ENCODE measurements around the gene NPDC1. TPM values are rescaled to one million over a fixed set of nuclear protein-coding genes. Genes with fewer than 3 reads are reported as not detected.
A peak's percentile ranks its signal among the peaks of the same experiment; 100 is the strongest.

Gene NPDC1
- total and polyA plus RNA-seq, 4 donors: 2.7 to 14.5 (median 7.3) TPM

DNA sequence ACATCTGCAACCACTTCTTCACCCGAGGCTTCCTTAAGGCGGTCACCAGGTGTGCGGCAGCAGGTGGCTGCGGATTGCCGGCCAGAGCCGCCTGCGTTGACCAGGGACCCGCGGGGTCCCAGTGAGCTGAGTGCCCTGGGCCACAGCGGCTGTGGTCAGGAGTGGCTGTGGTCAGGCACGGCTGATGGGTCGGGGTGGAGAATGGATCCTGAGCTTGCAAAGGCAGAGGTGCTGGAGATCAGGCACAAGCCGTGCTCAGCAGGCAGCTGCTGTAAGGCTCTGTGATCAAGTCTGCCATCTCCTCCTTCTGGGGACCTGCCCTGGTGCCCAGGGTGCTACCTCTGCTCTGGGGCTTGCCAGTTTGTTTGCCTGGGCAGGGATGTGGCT is 33.4 kb upstream of the NPDC1 start:
- TF ChIP-seq TAF1 (conservative IDR thresholded peaks at IDR 0.05) (no peak), GABPA (IDR thresholded peaks at IDR 0.05 in 1 of 2, conservative IDR thresholded peaks at IDR 0.05 in 1 of 2) (no peak), YY1 (IDR thresholded peaks at IDR 0.05) (no peak), NR2F2 (IDR thresholded peaks at IDR 0.05) (no peak), FOXA2 (IDR thresholded peaks at IDR 0.05) (no peak), HNF4A (conservative IDR thresholded peaks at IDR 0.05) (no peak), JUND (IDR thresholded peaks at IDR 0.05) (no peak), RXRA (IDR thresholded peaks at IDR 0.05) (no peak), SP1 (IDR thresholded peaks at IDR 0.05) (no peak), HNF4G (IDR thresholded peaks at IDR 0.05) (no peak), RAD21 (IDR thresholded peaks at IDR 0.05) (no peak)
- TF ChIP-seq, protein P1, sequence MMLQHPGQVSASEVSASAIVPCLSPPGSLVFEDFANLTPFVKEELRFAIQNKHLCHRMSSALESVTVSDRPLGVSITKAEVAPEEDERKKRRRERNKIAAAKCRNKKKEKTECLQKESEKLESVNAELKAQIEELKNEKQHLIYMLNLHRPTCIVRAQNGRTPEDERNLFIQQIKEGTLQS (IDR thresholded peaks at IDR 0.05): no peak
- TF ChIP-seq, protein P2, sequence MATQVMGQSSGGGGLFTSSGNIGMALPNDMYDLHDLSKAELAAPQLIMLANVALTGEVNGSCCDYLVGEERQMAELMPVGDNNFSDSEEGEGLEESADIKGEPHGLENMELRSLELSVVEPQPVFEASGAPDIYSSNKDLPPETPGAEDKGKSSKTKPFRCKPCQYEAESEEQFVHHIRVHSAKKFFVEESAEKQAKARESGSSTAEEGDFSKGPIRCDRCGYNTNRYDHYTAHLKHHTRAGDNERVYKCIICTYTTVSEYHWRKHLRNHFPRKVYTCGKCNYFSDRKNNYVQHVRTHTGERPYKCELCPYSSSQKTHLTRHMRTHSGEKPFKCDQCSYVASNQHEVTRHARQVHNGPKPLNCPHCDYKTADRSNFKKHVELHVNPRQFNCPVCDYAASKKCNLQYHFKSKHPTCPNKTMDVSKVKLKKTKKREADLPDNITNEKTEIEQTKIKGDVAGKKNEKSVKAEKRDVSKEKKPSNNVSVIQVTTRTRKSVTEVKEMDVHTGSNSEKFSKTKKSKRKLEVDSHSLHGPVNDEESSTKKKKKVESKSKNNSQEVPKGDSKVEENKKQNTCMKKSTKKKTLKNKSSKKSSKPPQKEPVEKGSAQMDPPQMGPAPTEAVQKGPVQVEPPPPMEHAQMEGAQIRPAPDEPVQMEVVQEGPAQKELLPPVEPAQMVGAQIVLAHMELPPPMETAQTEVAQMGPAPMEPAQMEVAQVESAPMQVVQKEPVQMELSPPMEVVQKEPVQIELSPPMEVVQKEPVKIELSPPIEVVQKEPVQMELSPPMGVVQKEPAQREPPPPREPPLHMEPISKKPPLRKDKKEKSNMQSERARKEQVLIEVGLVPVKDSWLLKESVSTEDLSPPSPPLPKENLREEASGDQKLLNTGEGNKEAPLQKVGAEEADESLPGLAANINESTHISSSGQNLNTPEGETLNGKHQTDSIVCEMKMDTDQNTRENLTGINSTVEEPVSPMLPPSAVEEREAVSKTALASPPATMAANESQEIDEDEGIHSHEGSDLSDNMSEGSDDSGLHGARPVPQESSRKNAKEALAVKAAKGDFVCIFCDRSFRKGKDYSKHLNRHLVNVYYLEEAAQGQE (IDR thresholded peaks at IDR 0.05): no peak
- TF ChIP-seq, protein P3, sequence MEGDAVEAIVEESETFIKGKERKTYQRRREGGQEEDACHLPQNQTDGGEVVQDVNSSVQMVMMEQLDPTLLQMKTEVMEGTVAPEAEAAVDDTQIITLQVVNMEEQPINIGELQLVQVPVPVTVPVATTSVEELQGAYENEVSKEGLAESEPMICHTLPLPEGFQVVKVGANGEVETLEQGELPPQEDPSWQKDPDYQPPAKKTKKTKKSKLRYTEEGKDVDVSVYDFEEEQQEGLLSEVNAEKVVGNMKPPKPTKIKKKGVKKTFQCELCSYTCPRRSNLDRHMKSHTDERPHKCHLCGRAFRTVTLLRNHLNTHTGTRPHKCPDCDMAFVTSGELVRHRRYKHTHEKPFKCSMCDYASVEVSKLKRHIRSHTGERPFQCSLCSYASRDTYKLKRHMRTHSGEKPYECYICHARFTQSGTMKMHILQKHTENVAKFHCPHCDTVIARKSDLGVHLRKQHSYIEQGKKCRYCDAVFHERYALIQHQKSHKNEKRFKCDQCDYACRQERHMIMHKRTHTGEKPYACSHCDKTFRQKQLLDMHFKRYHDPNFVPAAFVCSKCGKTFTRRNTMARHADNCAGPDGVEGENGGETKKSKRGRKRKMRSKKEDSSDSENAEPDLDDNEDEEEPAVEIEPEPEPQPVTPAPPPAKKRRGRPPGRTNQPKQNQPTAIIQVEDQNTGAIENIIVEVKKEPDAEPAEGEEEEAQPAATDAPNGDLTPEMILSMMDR (IDR thresholded peaks at IDR 0.05; ENCODE audit: low read depth, low read length, missing input control): no peak
- TF ChIP-seq, protein P4, sequence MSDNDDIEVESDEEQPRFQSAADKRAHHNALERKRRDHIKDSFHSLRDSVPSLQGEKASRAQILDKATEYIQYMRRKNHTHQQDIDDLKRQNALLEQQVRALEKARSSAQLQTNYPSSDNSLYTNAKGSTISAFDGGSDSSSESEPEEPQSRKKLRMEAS (IDR thresholded peaks at IDR 0.05): no peak
- no peak overlapping the region for H3K4me3 ChIP-seq (ENCODE audit: low read depth in 1 of 3, low read length in 3 of 3)
- no peak overlapping the region for H3K27ac ChIP-seq (ENCODE audit: low read depth in 1 of 2, low read length in 2 of 2)
- H3K36me3 ChIP-seq (ENCODE audit: control insufficient read depth in 4 of 4, insufficient read depth in 3 of 4, low read depth in 1 of 4, low read length in 3 of 4): peaks cover 0 to 2% (median 0%) of the 10 kb centered on the region in 4 donors
- H3K9me3 ChIP-seq (ENCODE audit: control insufficient read depth in 4 of 4, low read length in 3 of 4): no peaks in the 10 kb centered on the region
- WGBS: 59% methylated on average over 13 of the region's 13 CpGs
- DNase-seq (ENCODE audit: low spot score): no peak
- H3K4me1 ChIP-seq (ENCODE audit: control insufficient read depth in 4 of 4, insufficient read depth in 4 of 4, low read length in 3 of 4): peaks cover 0 to 15% (median 12%) of the 10 kb centered on the region in 4 donors
- peaks cover 0 to 6% (median 3%) of the 10 kb centered on the region in 4 donors for H3K27me3 ChIP-seq (ENCODE audit: control insufficient read depth in 4 of 4, insufficient read depth in 4 of 4, low read length in 3 of 4)
- H3K9ac ChIP-seq (ENCODE audit: low read depth in 1 of 2, low read length in 2 of 2): no peak overlapping the region

DNA sequence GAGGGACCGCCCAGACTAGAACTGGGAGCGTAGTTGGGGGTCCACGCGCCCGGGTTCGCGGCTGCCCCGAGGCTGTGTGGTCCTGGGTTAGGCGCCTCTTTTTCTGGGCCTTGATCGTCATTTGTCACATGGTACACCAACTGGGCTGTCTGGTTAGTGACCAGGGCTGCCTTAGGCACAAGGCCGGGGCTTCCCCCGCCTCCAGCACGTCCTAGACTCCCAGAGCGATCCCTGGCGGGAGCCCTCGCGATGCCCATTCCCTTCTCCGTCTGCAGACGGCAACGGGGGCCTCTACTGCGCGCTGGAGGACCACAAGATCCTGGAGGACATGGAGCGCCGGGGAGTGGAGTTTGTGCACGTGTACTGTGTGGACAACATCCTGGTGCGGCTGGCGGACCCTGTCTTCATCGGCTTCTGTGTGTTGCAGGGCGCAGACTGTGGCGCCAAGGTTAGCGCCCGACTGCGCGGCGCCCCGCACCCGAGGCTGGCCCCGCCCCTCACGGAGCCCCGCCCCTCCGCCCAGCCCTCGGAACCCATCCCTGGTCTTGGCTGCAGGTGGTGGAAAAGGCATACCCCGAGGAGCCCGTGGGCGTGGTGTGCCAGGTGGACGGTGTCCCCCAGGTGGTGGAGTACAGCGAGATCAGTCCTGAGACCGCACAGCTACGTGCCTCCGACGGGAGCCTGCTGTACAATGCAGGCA is 32.9 kb upstream of the NPDC1 start:
- DNase-seq (ENCODE audit: low spot score): no peak
- no peak overlapping the region for H3K27ac ChIP-seq (ENCODE audit: low read depth in 1 of 2, low read length in 2 of 2)
- no peaks in the 10 kb centered on the region for H3K9me3 ChIP-seq (ENCODE audit: control insufficient read depth in 4 of 4, low read length in 3 of 4)
- H3K27me3 ChIP-seq (ENCODE audit: control insufficient read depth in 4 of 4, insufficient read depth in 4 of 4, low read length in 3 of 4): peaks cover 0 to 6% (median 3%) of the 10 kb centered on the region in 4 donors
- TF ChIP-seq RAD21 (IDR thresholded peaks at IDR 0.05): no peak
- no peak for TF ChIP-seq HNF4A (conservative IDR thresholded peaks at IDR 0.05)
- TF ChIP-seq, protein P1 (IDR thresholded peaks at IDR 0.05): no peak
- no peak for TF ChIP-seq GABPA (IDR thresholded peaks at IDR 0.05 in 1 of 2, conservative IDR thresholded peaks at IDR 0.05 in 1 of 2)
- TF ChIP-seq SP1 (IDR thresholded peaks at IDR 0.05): no peak
- TF ChIP-seq, protein P4 (IDR thresholded peaks at IDR 0.05): no peak
- no peak for TF ChIP-seq HNF4G (IDR thresholded peaks at IDR 0.05)
- TF ChIP-seq, protein P5, sequence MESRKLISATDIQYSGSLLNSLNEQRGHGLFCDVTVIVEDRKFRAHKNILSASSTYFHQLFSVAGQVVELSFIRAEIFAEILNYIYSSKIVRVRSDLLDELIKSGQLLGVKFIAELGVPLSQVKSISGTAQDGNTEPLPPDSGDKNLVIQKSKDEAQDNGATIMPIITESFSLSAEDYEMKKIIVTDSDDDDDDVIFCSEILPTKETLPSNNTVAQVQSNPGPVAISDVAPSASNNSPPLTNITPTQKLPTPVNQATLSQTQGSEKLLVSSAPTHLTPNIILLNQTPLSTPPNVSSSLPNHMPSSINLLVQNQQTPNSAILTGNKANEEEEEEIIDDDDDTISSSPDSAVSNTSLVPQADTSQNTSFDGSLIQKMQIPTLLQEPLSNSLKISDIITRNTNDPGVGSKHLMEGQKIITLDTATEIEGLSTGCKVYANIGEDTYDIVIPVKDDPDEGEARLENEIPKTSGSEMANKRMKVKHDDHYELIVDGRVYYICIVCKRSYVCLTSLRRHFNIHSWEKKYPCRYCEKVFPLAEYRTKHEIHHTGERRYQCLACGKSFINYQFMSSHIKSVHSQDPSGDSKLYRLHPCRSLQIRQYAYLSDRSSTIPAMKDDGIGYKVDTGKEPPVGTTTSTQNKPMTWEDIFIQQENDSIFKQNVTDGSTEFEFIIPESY (IDR thresholded peaks at IDR 0.05): no peak
- TF ChIP-seq, protein P2 (IDR thresholded peaks at IDR 0.05): no peak
- H3K9ac ChIP-seq (ENCODE audit: low read depth in 1 of 2, low read length in 2 of 2): no peak overlapping the region
- WGBS: 36% methylated on average over 51 of the region's 51 CpGs
- peaks cover 0 to 2% (median 0%) of the 10 kb centered on the region in 4 donors for H3K36me3 ChIP-seq (ENCODE audit: control insufficient read depth in 4 of 4, insufficient read depth in 3 of 4, low read depth in 1 of 4, low read length in 3 of 4)
- H3K4me3 ChIP-seq (ENCODE audit: low read depth in 1 of 3, low read length in 3 of 3): peak overlapping the region in 1 of 3 donors; percentile 58
- H3K4me1 ChIP-seq (ENCODE audit: control insufficient read depth in 4 of 4, insufficient read depth in 4 of 4, low read length in 3 of 4): peaks cover 0 to 15% (median 12%) of the 10 kb centered on the region in 4 donors
